PC-3 (cell line): ENCODE data around the gene VDR.

Source experiments
- CTCF ChIP-seq: fragments of 300-600 bp; sonication (generic); conservative IDR thresholded peaks from 2 replicates; pipeline ENCODE4 v1.5.1; 2017; ENCODE audit warnings: antibody characterized with exemption, low read depth, mild to moderate bottlenecking, low read length
- EZH2 ChIP-seq: fragments of 300-600 bp; sonication (generic); IDR thresholded peaks from one replicate; pipeline ENCODE4 v1.6.1; 2017; ENCODE audit warnings: antibody characterized with exemption, mild to moderate bottlenecking, low read length; ENCODE audit not compliant: unreplicated experiment
- EZH2phosphoT487 ChIP-seq: fragments of 300-600 bp; sonication (generic); IDR thresholded peaks from 2 replicates; pipeline ENCODE4 v1.6.1; 2018; ENCODE audit warnings: mild to moderate bottlenecking, antibody characterized with exemption, low read length, borderline replicate concordance

- TF ChIP-seq CTCF (no peak), EZH2 (no peak), EZH2phosphoT487 (no peak)
Measured at GRCh38 chr12:47886510-47887240, 18.1 kb downstream of the VDR start.
